Epithelial cell of proximal tubule (primary cell): ENCODE results near the gene CNPY1. TPM values are rescaled to one million over a fixed set of nuclear protein-coding genes. Genes with fewer than 3 reads are reported as not detected.

Experiments
- DNase-seq: peaks from one replicate; pipeline ENCODE4 v3.0.0-alpha.2; 2011; ENCODE audit warnings: low read depth
- H3K4me3 ChIP-seq: 2 replicates; pipeline ENCODE4 v1.5.1; 2011; ENCODE audit warnings: low read depth, mild to moderate bottlenecking, low read length
- CTCF ChIP-seq: conservative IDR thresholded peaks from 2 replicates; pipeline ENCODE4 v1.5.1; 2012; ENCODE audit warnings: low read depth, mild to moderate bottlenecking, low read length
- total RNA-seq: library from RNA; depleted of rRNA; stranded (reverse); fragments of >200 nt; gene quantifications from 2 replicates; pipeline ENCODE4 v1.2.3, GENCODE V29; 2015

CNPY1 gene
- total RNA-seq, 1 donor from 2014 or later = not detected

- no peak for TF ChIP-seq CTCF
- H3K4me3 ChIP-seq = no peak overlapping the region
- DNase-seq = no peak
These were observed 31.7 kb upstream of the CNPY1 start for GRCh38 chr7:155578016-155578415.

DNA sequence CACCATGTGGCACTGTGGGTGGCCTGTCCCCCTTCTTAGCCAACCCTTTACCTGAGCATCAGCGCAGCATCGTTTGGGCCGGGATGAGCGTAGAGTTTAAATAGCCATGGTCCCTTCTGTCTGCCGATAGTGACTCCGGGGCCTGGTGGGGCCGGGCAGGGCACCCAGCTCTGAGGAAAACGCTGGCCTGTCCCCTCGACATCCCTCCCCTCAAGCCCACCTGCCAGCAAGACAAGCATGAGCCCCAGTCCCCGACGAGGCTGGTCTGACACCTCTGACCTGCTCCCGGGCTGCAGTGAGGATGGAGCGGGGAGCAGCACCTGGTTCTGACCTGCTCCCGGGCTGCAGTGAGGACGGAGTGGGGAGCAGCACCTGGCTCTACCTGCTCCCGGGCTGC, 31.1 kb upstream of the CNPY1 start:
- no peak for TF ChIP-seq CTCF
- DNase-seq = no peak
- H3K4me3 ChIP-seq = no peak overlapping the region

- H3K4me3 ChIP-seq = no peak overlapping the region
- no peak for TF ChIP-seq CTCF
- no peak for DNase-seq
These were observed 30.6 kb upstream of the CNPY1 start for GRCh38 chr7:155576900-155577508.

DNA sequence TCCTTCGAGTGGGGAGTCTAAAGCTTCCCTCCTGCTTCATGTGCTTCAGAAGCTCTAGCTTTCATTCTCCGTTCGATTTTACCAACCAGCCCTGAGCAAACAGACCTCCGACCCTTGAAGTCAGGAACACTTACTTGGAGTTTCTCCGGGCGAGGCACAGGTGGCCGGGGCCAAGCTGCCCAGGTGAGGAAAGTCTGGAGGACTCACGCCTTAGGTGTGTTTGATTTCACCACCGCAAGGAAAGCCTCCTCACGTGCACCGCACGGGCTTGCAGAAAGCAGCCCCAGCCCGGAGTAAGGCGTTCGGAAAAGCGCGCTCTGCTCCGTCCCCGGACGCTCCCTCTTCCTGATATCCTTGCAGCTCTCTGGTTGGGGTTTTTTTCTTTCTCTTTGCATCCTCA, 30.1 kb upstream of the CNPY1 start:
- no peak for TF ChIP-seq CTCF
- no peak overlapping the region for H3K4me3 ChIP-seq
- no peak for DNase-seq

DNA sequence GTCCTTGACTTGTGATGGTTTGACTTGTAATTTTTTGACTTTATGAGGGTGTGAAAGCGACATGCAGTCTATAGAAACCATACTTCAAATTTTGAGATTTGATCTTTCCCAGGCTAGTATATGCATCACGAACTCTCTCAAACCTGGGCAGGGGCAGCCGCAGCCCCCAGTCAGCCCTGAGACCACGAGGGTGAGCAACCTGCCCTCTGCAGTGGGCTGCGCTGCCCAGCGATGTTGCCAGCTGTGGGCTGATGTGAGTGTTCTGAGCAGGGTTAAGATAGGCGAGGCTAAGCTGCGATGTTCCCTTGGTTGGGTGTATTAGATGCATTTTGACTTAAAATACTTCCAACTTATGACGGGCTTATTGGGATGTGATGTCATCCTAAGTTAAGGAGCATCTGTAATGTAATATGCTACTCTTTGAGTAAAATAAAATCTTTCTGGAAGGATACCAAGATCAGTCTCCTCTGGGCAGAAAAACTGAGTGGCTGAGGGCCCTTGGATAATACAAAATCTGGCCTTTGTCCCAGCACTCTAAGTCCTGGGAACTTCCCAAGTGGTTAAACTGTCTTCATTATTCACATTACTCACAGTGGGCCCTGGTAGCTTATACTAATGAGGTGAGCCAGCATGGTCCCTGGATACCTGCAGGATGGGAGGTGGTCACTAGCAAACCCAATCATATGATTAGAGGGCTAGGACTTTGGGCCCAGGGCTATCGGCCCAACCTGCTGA, 28.4 kb upstream of the CNPY1 start:
- no peak overlapping the region for H3K4me3 ChIP-seq
- no peak for TF ChIP-seq CTCF
- DNase-seq = no peak

DNA sequence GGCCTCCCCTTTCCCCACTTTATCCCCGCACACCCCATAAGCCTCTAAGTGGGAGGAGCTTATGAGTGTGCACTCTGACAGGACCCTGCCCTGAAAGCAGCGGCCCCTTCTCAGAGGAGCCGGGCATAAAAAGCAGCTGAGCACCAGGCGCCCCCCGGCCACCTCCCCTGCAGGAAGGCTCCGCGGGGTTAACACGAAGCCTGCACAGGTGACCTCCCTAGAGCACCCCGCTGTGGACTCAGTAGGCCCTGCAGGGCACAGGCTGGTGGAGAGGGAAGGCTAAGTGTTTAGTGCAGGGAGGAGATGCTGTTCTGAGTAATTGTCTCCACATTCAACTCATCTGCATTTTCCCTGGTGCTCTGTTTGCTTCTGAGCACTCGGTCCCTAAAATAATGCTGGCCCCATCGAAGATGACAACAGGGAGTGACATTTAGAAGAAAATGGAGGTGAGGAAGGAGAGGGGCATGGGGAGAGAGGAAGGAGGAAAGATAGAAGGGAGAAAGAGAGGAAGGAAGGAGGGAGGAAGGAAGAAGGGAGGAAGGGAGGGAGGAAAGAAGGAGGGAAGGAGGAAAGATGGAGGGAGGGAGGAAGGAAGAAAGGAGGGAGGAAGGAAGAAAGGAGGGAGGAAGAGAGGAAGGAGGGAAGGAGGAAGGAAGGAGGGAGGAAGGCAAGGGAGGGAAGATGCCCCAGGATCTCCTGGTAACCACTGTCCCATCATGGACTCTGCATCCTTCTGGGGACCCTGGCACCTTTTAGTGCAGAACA, 25.4 kb upstream of the CNPY1 start:
- no peak for TF ChIP-seq CTCF
- H3K4me3 ChIP-seq = no peak overlapping the region
- no peak for DNase-seq

- no peak for TF ChIP-seq CTCF
- H3K4me3 ChIP-seq = no peak overlapping the region
- DNase-seq = no peak
These were observed 24.6 kb upstream of the CNPY1 start for GRCh38 chr7:155570991-155571390.
